PC-9 (cell line): Measurements from ENCODE around the gene HYCC2.

Source experiments
- CTCF ChIP-seq: fragments of 200-600 bp; sonication (generic); conservative IDR thresholded peaks from 2 replicates; pipeline ENCODE4 v1.6.1; 2017; ENCODE audit warnings: mixed run types, antibody characterized with exemption, mild to moderate bottlenecking, moderate library complexity
- EZH2 ChIP-seq: fragments of 200-600 bp; sonication (generic); IDR thresholded peaks from 2 replicates; pipeline ENCODE4 v1.8.0; 2017; ENCODE audit warnings: antibody characterized with exemption, low read depth

- TF ChIP-seq CTCF = no peak
- TF ChIP-seq EZH2 = no peak
Observed at GRCh38 chr2:201024518-201024917, 47.0 kb downstream of the HYCC2 start.
